Measurements from ENCODE around the gene OAS2. TPM values are rescaled to one million over a fixed set of nuclear protein-coding genes. Genes with fewer than 3 reads are reported as not detected.

Gene OAS2
- total and polyA plus RNA-seq, 2 of the 8 experiments (the other 6 are each of a cell fraction or from before 2014, with no cell fraction given): 0.06 TPM; not detected in 1

DNA sequence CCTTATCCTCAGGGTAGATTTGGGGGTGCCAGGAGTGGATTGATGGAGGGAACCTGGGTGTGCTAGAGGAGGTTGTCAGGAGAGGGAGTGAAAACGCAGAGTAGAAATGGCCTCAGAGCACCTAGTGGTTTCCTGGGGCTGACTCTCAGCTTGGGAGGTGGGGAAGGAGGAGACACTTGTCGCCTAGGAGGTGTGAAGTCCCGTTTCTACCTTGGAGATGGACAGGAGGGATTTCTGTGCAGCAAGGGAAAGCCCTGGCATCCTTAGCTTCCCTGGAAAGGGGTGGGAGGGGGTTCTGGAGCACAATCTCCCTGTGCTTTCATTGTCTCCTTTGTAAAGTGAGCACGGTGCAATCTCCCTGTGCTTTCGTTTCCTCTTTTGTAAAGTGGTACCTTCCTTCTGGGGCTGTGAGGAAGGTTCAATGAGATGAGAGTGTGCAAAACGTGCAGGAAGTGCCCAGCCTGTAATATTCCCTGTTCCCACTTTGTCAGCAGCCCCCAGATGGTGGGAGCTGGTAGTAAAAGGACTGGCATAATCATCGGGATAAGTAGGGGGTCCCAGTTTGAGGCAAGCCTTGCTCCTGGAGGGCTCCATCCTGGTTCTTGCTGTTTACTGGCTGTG is 38.4 kb upstream of the OAS2 start:
- H4K5ac ChIP-seq (ENCODE audit: insufficient read length, low read depth, low read length): no peak overlapping the region
- no peaks in the 10 kb centered on the region; the same call in 1 of the 2 replicates for H3K23me2 ChIP-seq (ENCODE audit: low read depth, low read length)
- WGBS, 2 experiments (ENCODE audit: extremely low coverage in 1 of 2, insufficient coverage in 1 of 2, insufficient read length in 1 of 2, insufficient replicate concordance in 2 of 2, low coverage in 1 of 2, low lambda C conversion rate in 2 of 2, missing lambda C conversion rate in 1 of 2): 68% methylated on average over 7 of the region's 7 CpGs; no CpG with 5 or more reads in 1 of the 2 experiments
- no peak overlapping the region for H4K91ac ChIP-seq (replicated peaks; ENCODE audit: insufficient read length, low read length)
- H2BK12ac ChIP-seq (ENCODE audit: low read depth, low read length): no peak overlapping the region
- H3K27me3 ChIP-seq (replicated peaks in 1 of 4; ENCODE audit: control insufficient read depth in 3 of 4, extremely low read depth in 1 of 4, insufficient read depth in 3 of 4, low read length in 3 of 4): peaks cover 0 to 15% (median 10%) of the 10 kb centered on the region in 4 experiments; a peak in 6 of 7 replicates
- H3K23ac ChIP-seq (ENCODE audit: insufficient read length): no peak overlapping the region
- no peak overlapping the region for H2BK15ac ChIP-seq (ENCODE audit: low read length)
- no peaks in the 10 kb centered on the region for H3K79me2 ChIP-seq (ENCODE audit: control insufficient read depth in 1 of 2, insufficient read depth in 2 of 2, low read length in 2 of 2)
- ChIA-PET POLR2A (ENCODE audit: partially characterized antibody) (no interaction called here), CTCF (ENCODE audit: partially characterized antibody) (interaction anchor here (0.9 to 2.1 kb wide), 3 partner anchors 8 to 213 kb away, joined by 3 to 7 read pairs (median 4); no protein-coding TSS in a partner anchor)
- no peaks in the 10 kb centered on the region for H3K79me1 ChIP-seq (ENCODE audit: low read depth, low read length)
- no peak overlapping the region for H3K56ac ChIP-seq (replicated peaks; ENCODE audit: insufficient read length, low read depth, low read length)
- no peak overlapping the region for H3K4ac ChIP-seq (replicated peaks; ENCODE audit: insufficient read length, low read depth, low read length)
- no peak overlapping the region for H4K8ac ChIP-seq (ENCODE audit: extremely low read depth, insufficient read depth, low read length)
- H4K20me1 ChIP-seq (replicated peaks in 1 of 2; ENCODE audit: control insufficient read depth in 1 of 2, insufficient read depth in 2 of 2, low read length in 2 of 2): no peaks in the 10 kb centered on the region
- no peaks in the 10 kb centered on the region for H3K9me3 ChIP-seq (ENCODE audit: insufficient read depth in 2 of 2, low read depth in 1 of 2, low read length in 1 of 2)
- H2AK5ac ChIP-seq (ENCODE audit: low read depth, low read length): no peak overlapping the region
- FAIRE-seq (no peak), DNase-seq (ENCODE audit: low read depth in 1 of 2, low spot score in 2 of 2) (no peak)
- peaks cover 0 to 3% (median 2%) of the 10 kb centered on the region in 4 experiments; a peak in 2 of 7 replicates for H3K4me1 ChIP-seq (replicated peaks in 1 of 4; ENCODE audit: control insufficient read depth in 3 of 4, insufficient read depth in 4 of 4, low read length in 3 of 4)
- no peak overlapping the region for H3K9ac ChIP-seq (replicated peaks in 1 of 4; ENCODE audit: extremely low read depth in 1 of 4, low read depth in 3 of 4, low read length in 3 of 4)
- no peak overlapping the region for H3K14ac ChIP-seq (ENCODE audit: insufficient read length)
- no peak overlapping the region for H3K4me2 ChIP-seq (ENCODE audit: insufficient read depth in 1 of 2, low read depth in 2 of 2, low read length in 2 of 2)
- H3K4me3 ChIP-seq (ENCODE audit: extremely low read depth in 1 of 4, insufficient read depth in 2 of 4, low read depth in 3 of 4, low read length in 4 of 4): no peak overlapping the region
- no peak overlapping the region for H2BK120ac ChIP-seq (replicated peaks; ENCODE audit: low read depth, low read length)
- H3K27ac ChIP-seq (ENCODE audit: low read depth, low read length): no peak overlapping the region
- H3K36me3 ChIP-seq (ENCODE audit: control insufficient read depth in 2 of 4, insufficient read depth in 4 of 4, low read length in 3 of 4): no peaks in the 10 kb centered on the region
- no peak overlapping the region for H3K18ac ChIP-seq (ENCODE audit: extremely low read depth, low read length)
- H2BK5ac ChIP-seq (ENCODE audit: low read depth, low read length): no peak overlapping the region
- H2BK20ac ChIP-seq (ENCODE audit: low read length): no peak overlapping the region
- no peak overlapping the region for H2AFZ ChIP-seq (ENCODE audit: low read length)
- TF ChIP-seq JUND (IDR thresholded peaks at IDR 0.05; ENCODE audit: low read length) (no peak), SP2 (IDR thresholded peaks at IDR 0.05; ENCODE audit: low read length) (no peak), NRF1 (IDR thresholded peaks at IDR 0.05; ENCODE audit: low read depth, low read length) (no peak), RXRA (IDR thresholded peaks at IDR 0.05; ENCODE audit: insufficient read depth, low read depth, low read length) (no peak), KDM4A (IDR thresholded peaks at IDR 0.05; ENCODE audit: low read depth, low read length, severe bottlenecking) (no peak), CTBP2 (IDR thresholded peaks at IDR 0.05; ENCODE audit: borderline replicate concordance, insufficient read depth, insufficient read length, low read length) (no peak), CBX8 (IDR thresholded peaks at IDR 0.05; ENCODE audit: borderline replicate concordance, low read depth, low read length) (no peak), SRF (IDR thresholded peaks at IDR 0.05; ENCODE audit: low read depth, low read length) (no peak), CBX5 (IDR thresholded peaks at IDR 0.05; ENCODE audit: low read depth, low read length) (no peak), POLR2A (IDR thresholded peaks at IDR 0.05; ENCODE audit: control extremely low read depth in 1 of 2, low read depth in 2 of 2, low read length in 2 of 2) (no peak), MAFK (IDR thresholded peaks at IDR 0.05; ENCODE audit: low read depth, low read length) (no peak), YY1 (IDR thresholded peaks at IDR 0.05; ENCODE audit: low read depth, low read length) (no peak), ASH2L (IDR thresholded peaks at IDR 0.05; ENCODE audit: low read length) (no peak)
- TF ChIP-seq, protein P1, sequence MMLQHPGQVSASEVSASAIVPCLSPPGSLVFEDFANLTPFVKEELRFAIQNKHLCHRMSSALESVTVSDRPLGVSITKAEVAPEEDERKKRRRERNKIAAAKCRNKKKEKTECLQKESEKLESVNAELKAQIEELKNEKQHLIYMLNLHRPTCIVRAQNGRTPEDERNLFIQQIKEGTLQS (IDR thresholded peaks at IDR 0.05; ENCODE audit: insufficient read depth, low read depth, low read length): no peak
